Prostate gland (tissue), 2 donors: Measurements from ENCODE around the gene MUC12.

Experiments used
- CTCF ChIP-seq, 4 experiments: fragments of 200-600 bp in 2 of 4; fragments of 450-650 bp in 2 of 4; sonication (generic) in 2 of 4; IDR thresholded peaks; 1 replicate in 3 of 4; 2 replicates in 1 of 4; pipeline ENCODE4 v1.5.1; 2016 to 2019; ENCODE audit warnings: antibody characterized with exemption in 4 of 4, mild to moderate bottlenecking in 2 of 4, moderate library complexity in 2 of 4
- POLR2A ChIP-seq: fragments of 450-650 bp; IDR thresholded peaks from one replicate; pipeline ENCODE4 v1.6.1; 2016; ENCODE audit warnings: antibody characterized with exemption, mild to moderate bottlenecking
- POLR2AphosphoS5 ChIP-seq: sonication (generic); formaldehyde crosslinking; IDR thresholded peaks from one replicate; pipeline ENCODE4 v1.6.1; 2017; ENCODE audit warnings: antibody characterized with exemption

DNA sequence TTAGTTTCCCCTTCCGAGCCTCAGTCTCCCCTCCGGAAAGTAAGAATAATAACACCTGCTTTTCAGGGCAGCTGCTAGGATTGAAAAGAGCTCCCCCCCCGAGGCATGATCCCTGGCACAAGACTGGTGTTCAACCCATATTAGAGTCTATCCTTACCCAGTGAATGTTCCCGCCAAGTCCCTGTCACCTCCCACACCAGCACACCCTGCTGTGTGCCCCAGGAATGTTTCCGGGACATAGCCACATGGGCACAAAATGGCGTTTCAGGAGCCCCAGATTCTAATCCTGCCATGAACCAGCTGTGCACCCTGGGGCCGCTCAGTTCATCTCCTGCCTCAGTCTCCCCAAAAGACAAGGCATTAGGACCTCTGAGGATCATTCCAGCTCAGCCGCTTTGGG, 51.1 kb downstream of the MUC12 start:
- no peak for TF ChIP-seq CTCF (IDR thresholded peaks at IDR 0.05)
- TF ChIP-seq POLR2A, result no peak
- no peak for TF ChIP-seq POLR2AphosphoS5
